ENCODE results near the gene TBC1D32.
A peak's percentile ranks its signal among the peaks of the same experiment; 100 is the strongest.
"Not testable (repeated sequence)": the region's sequence is repeated elsewhere in the genome, so short reads cannot be mapped to it uniquely, and the experiment has no call there.

The TBC1D32 gene, protein sequence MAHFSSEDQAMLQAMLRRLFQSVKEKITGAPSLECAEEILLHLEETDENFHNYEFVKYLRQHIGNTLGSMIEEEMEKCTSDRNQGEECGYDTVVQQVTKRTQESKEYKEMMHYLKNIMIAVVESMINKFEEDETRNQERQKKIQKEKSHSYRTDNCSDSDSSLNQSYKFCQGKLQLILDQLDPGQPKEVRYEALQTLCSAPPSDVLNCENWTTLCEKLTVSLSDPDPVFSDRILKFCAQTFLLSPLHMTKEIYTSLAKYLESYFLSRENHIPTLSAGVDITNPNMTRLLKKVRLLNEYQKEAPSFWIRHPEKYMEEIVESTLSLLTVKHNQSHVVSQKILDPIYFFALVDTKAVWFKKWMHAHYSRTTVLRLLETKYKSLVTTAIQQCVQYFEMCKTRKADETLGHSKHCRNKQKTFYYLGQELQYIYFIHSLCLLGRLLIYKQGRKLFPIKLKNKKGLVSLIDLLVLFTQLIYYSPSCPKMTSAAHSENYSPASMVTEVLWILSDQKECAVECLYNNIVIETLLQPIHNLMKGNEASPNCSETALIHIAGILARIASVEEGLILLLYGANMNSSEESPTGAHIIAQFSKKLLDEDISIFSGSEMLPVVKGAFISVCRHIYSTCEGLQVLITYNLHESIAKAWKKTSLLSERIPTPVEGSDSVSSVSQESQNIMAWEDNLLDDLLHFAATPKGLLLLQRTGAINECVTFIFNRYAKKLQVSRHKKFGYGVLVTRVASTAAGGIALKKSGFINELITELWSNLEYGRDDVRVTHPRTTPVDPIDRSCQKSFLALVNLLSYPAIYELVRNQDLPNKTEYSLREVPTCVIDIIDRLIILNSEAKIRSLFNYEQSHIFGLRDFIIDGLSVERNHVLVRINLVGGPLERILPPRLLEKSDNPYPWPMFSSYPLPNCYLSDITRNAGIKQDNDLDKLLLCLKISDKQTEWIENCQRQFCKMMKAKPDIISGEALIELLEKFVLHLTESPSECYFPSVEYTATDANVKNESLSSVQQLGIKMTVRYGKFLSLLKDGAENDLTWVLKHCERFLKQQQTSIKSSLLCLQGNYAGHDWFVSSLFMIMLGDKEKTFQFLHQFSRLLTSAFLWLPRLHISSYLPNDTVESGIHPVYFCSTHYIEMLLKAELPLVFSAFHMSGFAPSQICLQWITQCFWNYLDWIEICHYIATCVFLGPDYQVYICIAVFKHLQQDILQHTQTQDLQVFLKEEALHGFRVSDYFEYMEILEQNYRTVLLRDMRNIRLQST

DNA sequence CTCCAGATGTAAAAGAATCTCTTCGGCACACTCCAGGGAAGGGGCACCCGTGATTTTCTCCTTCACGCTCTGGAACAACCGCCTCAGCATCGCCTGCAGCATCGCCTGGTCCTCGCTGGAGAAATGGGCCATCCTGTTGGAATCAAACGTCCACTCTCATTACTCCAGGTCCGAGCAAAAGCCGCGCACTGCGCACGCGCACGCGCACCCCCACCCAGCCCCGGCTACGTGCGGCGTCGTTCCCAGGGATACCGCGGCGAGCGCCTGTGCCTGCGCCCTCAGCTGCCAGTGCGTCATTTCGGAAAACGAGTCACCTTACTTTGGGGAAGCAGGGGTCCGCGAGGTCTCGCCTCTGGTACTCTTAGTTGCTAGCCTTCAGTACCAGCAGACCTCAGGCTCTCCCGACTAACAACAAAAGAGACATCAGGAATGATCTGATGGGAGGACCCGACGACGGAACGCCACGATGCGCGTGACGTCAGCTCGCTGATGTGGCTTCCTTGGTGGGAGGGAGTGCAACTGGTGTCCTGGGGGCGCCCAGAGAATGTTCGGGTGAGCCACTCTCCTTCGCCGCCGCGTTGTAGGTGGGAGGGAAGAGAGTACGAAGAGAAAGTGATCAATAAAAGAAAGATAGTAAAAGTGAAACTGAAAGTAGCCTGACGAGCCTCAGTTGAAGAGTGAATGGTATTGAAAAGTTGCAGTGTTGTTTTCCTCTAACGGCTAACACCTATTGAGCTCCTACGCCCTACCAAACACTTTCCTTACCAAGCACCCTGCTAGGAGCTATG lies at the start of gene TBC1D32:
TSS of gene TBC1D32 (minus strand) at position 182 of the 788 bp plus-strand sequence. CDS start at position 132, 50 bp downstream.
- no peak for TF ChIP-seq GATA1 (IDR thresholded peaks at IDR 0.05; ENCODE audit: low read depth, low read length)
- peak; percentile 89 for TF ChIP-seq POLR2A (IDR thresholded peaks at IDR 0.05; ENCODE audit: low read length)
- DNase-seq = peak; percentile 91 to 94

DNA sequence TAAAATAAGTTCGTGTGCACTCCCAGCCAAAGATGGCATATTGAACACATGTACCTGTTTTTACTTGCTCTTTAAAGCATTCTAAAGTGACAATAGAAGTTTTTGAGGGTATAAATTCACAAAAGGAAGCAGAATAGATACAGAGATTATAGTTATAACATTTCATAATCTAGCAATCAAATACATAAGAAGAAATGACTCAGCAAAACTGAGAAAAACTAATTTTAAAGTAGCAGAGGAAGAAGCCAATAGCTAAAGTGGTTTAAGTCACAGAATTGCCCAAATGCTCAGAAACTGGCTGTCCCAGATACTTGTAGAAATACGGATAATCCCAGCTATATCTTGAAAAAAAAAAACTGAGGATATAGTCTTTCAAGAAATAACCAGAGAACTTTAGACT lies 49.2 kb upstream of the TBC1D32 start:
- no peak for TF ChIP-seq POLR2A (IDR thresholded peaks at IDR 0.05; ENCODE audit: low read length)
- TF ChIP-seq GATA1 (IDR thresholded peaks at IDR 0.05; ENCODE audit: low read depth, low read length) = no peak
- no peak for DNase-seq

- no peak for DNase-seq
- TF ChIP-seq GATA1 (IDR thresholded peaks at IDR 0.05; ENCODE audit: low read depth, low read length) = no peak
- TF ChIP-seq POLR2A (IDR thresholded peaks at IDR 0.05; ENCODE audit: low read length) = no peak
Observed at GRCh38 chr6:121382467-121383121, 48.3 kb upstream of the TBC1D32 start.

DNA sequence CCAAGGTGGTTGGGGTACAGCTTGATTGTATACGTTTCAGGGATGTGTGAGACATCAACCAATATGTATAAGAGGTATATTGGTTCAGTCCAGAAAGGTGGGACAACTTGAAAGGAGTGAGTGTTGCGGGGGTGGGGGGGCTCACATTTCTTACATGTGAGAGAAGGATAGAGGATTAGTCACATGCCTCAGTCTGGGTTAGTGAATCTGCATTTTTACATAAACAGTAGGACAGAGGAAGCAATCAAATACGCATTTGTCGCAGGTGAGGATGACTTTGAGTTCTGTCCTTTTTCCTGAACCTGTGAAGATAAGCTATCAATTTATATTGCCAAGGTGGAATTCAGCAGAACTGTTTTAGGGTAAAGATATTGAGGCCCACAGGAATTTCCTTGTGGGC lies 42.1 kb upstream of the TBC1D32 start:
- DNase-seq = no peak
- no peak for TF ChIP-seq GATA1 (IDR thresholded peaks at IDR 0.05; ENCODE audit: low read depth, low read length)
- TF ChIP-seq POLR2A (IDR thresholded peaks at IDR 0.05; ENCODE audit: low read length) = no peak

GRCh38 chr6:121374219-121374618 lies 39.9 kb upstream of the TBC1D32 start:
- DNase-seq = not testable (repeated sequence)

GRCh38 chr6:121365536-121366521 lies 31.5 kb upstream of the TBC1D32 start:
- TF ChIP-seq POLR2A (IDR thresholded peaks at IDR 0.05; ENCODE audit: low read length) (no peak), GATA1 (IDR thresholded peaks at IDR 0.05; ENCODE audit: low read depth, low read length) (no peak)
- no peak for DNase-seq

- TF ChIP-seq GATA1 (IDR thresholded peaks at IDR 0.05; ENCODE audit: low read depth, low read length) = no peak
- TF ChIP-seq POLR2A (IDR thresholded peaks at IDR 0.05; ENCODE audit: low read length) = no peak
- DNase-seq = no peak
Observed at GRCh38 chr6:121356575-121356974, 22.3 kb upstream of the TBC1D32 start.

DNA sequence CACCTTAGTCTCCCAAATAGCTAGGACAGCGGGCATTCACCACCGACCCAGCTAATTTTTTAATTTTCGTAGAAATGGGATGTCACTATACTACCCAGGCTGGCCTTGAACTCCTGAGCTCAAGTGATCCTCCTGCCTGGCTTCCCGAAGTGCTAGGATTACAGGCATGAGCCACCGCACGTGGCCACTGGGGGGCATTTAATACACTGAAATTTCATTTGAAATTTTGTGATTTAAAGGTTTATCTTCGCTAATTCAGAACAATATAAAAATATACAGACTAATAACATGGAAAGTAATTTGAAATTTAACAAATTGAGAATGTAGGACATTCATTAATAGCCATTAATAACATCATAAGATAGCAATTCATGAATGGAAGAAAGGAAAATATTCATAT lies 20.5 kb upstream of the TBC1D32 start:
- peak in 1 of 2 experiments; percentile 2 for DNase-seq
- no peak for TF ChIP-seq POLR2A (IDR thresholded peaks at IDR 0.05; ENCODE audit: low read length)
- no peak for TF ChIP-seq GATA1 (IDR thresholded peaks at IDR 0.05; ENCODE audit: low read depth, low read length)

- DNase-seq = no peak
- TF ChIP-seq GATA1 (IDR thresholded peaks at IDR 0.05; ENCODE audit: low read depth, low read length) (no peak), POLR2A (IDR thresholded peaks at IDR 0.05; ENCODE audit: low read length) (no peak)
Observed at GRCh38 chr6:121352941-121353340, 18.7 kb upstream of the TBC1D32 start.

- TF ChIP-seq POLR2A (IDR thresholded peaks at IDR 0.05; ENCODE audit: low read length) = no peak
- no peak for TF ChIP-seq GATA1 (IDR thresholded peaks at IDR 0.05; ENCODE audit: low read depth, low read length)
- DNase-seq = no peak
Observed at GRCh38 chr6:121351916-121352315, 17.6 kb upstream of the TBC1D32 start.

DNA sequence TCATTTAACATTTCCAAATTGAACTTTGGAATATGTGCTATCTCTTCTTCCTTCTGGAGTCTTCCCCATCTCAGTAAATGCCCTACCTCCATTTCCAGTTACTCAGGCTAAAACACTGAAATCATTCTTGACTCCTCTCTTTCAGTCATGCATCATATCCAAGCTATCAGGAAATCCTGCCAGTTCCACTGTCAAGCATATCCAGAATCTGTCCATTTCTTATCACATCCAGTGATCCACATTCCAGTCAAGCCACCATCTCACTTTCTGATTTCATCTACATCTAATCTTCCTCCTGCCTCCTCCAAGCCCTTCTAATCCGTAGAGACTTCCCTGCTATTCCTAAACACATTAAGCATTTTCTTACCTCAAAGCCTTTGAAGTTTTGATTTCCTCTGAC lies 15.3 kb upstream of the TBC1D32 start:
- TF ChIP-seq POLR2A (IDR thresholded peaks at IDR 0.05; ENCODE audit: low read length) (no peak), GATA1 (IDR thresholded peaks at IDR 0.05; ENCODE audit: low read depth, low read length) (no peak)

DNA sequence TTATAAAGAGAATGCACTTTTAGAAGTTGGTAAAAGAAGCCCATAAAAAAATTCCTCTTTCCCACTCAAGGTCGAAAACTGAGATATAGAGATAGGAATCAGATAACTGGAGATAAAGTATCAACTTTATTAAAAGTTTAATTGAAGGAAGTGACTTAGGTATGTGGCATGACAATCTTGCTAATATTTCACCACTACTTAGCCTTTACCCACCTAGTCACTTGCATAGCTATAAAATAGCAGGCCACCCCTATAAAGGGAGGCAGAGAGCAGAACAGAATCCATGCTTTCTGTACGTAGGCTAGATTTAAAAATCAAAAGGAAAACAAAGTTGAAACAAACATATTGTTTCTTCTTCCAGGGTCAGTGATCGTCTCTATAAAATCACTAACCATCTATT lies 13.2 kb upstream of the TBC1D32 start:
- TF ChIP-seq POLR2A (IDR thresholded peaks at IDR 0.05; ENCODE audit: low read length) (no peak), GATA1 (IDR thresholded peaks at IDR 0.05; ENCODE audit: low read depth, low read length) (no peak)

More for the DNA sequence above, 15.3 kb upstream of the TBC1D32 start:
- DNase-seq = no peak

More for the DNA sequence above, 13.2 kb upstream of the TBC1D32 start:
- DNase-seq = no peak
